HUES64 (cell line): ENCODE measurements around the gene CCT2.

Source experiments
- H3K27ac ChIP-seq: 2 replicates; pipeline ENCODE4 v1.7.0; 2013; ENCODE audit warnings: low read depth, low read length, inconsistent platforms
- H3K27me3 ChIP-seq: 2 replicates; pipeline ENCODE4 v1.6.1; 2013; ENCODE audit warnings: mild to moderate bottlenecking, low read length; ENCODE audit not compliant: insufficient read depth
- H3K36me3 ChIP-seq: 2 replicates; pipeline ENCODE4 v1.6.1; 2013; ENCODE audit warnings: mild to moderate bottlenecking, low read length; ENCODE audit not compliant: insufficient read depth
- H3K4me1 ChIP-seq: 2 replicates; pipeline ENCODE4 v1.6.1; 2013; ENCODE audit warnings: mild to moderate bottlenecking, low read length, moderate library complexity; ENCODE audit not compliant: insufficient read depth
- H3K4me3 ChIP-seq: 2 replicates; pipeline ENCODE4 v1.5.1; 2013; ENCODE audit warnings: mild to moderate bottlenecking, low read length, moderate library complexity
- H3K9ac ChIP-seq: 2 replicates; pipeline ENCODE4 v1.6.1; 2013; ENCODE audit warnings: mild to moderate bottlenecking, low read depth, low read length
- H3K9me3 ChIP-seq: 2 replicates; pipeline ENCODE4 v1.6.1; 2013; ENCODE audit warnings: low read depth, low read length; ENCODE audit not compliant: insufficient read depth
- WGBS: fragments of 150-250, 120-280 bp; methylation state at CpG from one replicate; pipeline ENCODE4 v1.1.7; 2013; ENCODE audit warnings: missing lambda C conversion rate; 5-methylcytosine and 5-hydroxymethylcytosine counted together

CCT2 gene

DNA sequence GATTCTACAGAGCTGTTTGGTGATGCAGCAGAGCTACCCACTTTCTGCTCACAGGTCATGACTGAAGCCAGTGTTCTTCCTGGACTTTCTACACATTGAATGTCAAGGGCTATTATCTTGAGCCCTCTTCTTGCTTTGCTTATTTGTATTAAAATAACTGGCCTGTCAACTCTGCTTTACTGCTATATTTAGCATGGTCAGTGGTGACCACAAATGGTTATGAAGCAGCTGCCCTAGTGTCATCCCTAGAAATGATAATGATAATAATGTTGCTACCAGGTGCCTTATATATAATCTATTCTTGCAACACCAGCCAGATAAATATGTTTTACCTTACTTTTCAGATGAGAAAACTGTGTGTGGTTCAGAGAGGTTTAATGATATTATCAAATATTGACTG lies 28.1 kb downstream of the CCT2 start:
- no peaks in the 10 kb centered on the region for H3K9me3 ChIP-seq
- H3K9ac ChIP-seq: no peak overlapping the region
- H3K4me3 ChIP-seq: no peak overlapping the region
- no peaks in the 10 kb centered on the region for H3K36me3 ChIP-seq
- no peak overlapping the region for H3K27ac ChIP-seq
- no peaks in the 10 kb centered on the region for H3K4me1 ChIP-seq
- no peaks in the 10 kb centered on the region for H3K27me3 ChIP-seq

DNA sequence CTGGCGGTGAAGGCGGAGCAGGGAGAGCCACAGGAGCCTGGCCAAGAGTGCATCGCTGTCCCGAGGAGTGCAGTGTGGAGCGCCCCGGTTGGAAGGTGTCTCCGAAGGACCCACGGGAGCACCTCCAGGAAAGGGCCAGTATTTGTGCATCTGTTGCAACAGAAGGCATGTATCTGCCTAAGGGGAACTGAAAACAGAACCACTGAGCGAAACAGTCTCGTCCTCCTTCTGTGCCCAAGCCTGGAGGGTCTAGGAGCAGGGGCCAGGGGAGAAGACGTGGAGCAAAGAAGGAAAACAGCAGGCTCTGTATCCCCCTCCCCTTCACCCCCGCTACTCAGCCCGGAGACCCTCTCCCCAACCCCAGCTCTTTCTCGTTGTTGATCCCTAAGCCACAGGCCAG lies 30.8 kb downstream of the CCT2 start:
- 86% methylated on average over 12 of the region's 14 CpGs for WGBS
- H3K9ac ChIP-seq: no peak overlapping the region
- no peaks in the 10 kb centered on the region for H3K9me3 ChIP-seq

DNA sequence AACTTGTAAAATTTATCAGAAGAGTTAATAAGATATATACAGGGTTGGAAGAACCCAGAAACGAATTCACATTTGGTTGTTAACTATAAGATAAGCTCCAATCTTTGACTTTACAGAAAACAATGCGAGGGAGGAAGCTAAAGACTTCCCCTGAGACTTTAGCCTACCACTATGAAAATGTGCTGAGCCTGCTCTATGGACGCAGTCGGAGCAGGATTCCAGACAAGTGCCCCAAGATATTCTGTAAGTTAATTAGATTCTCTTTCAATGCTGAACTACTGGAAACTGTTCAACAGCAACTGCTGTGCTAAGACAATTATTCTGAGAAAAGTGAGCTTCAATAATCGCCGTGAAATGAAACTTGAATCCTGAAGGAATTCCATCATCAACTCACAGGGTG lies 33.8 kb downstream of the CCT2 start:
- no peaks in the 10 kb centered on the region for H3K36me3 ChIP-seq
- no peaks in the 10 kb centered on the region for H3K4me1 ChIP-seq
- no peak overlapping the region for H3K4me3 ChIP-seq
- H3K9me3 ChIP-seq: no peaks in the 10 kb centered on the region
- H3K9ac ChIP-seq: no peak overlapping the region
- H3K27ac ChIP-seq: no peak overlapping the region
- 82% methylated on average over 6 of the region's 6 CpGs for WGBS
- no peaks in the 10 kb centered on the region for H3K27me3 ChIP-seq

More for the DNA sequence above, 30.8 kb downstream of the CCT2 start:
- Histone ChIP-seq H3K4me3 (no peak overlapping the region), H3K27ac (no peak overlapping the region), H3K4me1 (no peaks in the 10 kb centered on the region), H3K27me3 (no peaks in the 10 kb centered on the region), H3K36me3 (no peaks in the 10 kb centered on the region)

DNA sequence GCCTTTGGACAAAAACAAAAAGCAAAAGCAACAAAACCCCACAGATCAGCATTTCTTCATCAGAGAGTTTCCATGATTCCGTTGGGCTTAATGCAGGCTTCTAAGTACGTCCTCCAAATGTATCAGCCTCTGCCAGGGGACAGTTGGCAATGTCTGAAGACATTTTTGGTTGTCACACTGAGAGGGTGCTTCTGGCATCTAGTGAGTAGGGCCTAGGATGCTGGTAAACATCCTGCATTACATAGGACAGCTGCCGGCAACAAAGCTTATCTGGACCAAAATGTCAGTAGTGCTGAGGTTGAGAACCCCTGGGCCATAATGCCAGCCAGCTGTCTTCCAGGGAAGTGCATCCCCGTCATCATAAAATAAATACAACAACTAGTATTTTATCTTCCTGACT lies 34.8 kb downstream of the CCT2 start:
- Histone ChIP-seq H3K4me3 (no peak overlapping the region), H3K9ac (no peak overlapping the region), H3K27ac (no peak overlapping the region), H3K9me3 (no peaks in the 10 kb centered on the region), H3K27me3 (no peaks in the 10 kb centered on the region), H3K36me3 (no peaks in the 10 kb centered on the region), H3K4me1 (no peaks in the 10 kb centered on the region)
- 89% methylated on average over 3 of the region's 4 CpGs for WGBS

DNA sequence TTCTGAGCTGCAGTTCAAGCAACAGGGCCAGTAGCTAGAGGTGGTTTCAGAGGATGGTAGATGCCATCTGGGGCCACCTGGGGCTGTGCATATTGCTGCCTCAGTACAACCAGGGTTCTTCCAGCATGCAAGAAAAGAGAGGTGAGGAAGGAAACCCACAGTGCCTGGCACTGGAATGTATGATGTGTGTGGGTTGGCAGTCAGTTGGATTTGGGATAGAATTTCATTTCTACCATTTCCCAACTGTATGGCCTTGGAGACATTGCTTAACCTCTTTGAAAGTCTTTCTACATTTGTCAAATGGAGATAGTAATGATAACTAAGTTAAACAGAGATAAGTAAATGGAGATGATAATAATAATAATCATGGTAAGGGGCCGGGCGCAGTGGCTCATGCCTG lies 35.7 kb downstream of the CCT2 start:
- WGBS: 94% methylated on average over 2 of the region's 2 CpGs

DNA sequence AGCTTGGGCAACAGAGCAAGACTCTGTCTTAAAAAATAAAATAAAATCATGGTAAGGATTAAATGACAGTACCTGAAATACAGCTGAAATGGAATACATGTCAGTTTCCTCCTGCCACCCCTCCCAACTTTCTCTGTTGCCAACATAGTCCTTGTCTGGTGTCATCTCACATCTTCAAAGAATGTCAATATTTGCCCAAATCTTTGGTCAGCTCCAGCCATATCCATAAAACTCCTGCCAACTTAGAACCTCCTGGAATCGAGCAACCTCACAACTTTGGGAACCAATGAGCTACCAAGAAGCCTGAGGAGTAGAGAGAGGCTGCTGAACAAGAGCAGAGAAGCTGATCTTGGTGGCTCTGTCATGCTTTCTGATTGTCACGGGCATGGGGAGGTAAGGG lies 36.3 kb downstream of the CCT2 start:
- Histone ChIP-seq H3K36me3 (no peaks in the 10 kb centered on the region), H3K9ac (no peak overlapping the region), H3K9me3 (no peaks in the 10 kb centered on the region), H3K4me3 (no peak overlapping the region), H3K27ac (no peak overlapping the region), H3K4me1 (no peaks in the 10 kb centered on the region), H3K27me3 (no peaks in the 10 kb centered on the region)
- WGBS: 95% methylated on average over 2 of the region's 2 CpGs

More for the DNA sequence above, 35.7 kb downstream of the CCT2 start:
- Histone ChIP-seq H3K4me3 (no peak overlapping the region), H3K9me3 (no peaks in the 10 kb centered on the region), H3K27ac (no peak overlapping the region), H3K36me3 (no peaks in the 10 kb centered on the region), H3K9ac (no peak overlapping the region), H3K27me3 (no peaks in the 10 kb centered on the region), H3K4me1 (no peaks in the 10 kb centered on the region)

DNA sequence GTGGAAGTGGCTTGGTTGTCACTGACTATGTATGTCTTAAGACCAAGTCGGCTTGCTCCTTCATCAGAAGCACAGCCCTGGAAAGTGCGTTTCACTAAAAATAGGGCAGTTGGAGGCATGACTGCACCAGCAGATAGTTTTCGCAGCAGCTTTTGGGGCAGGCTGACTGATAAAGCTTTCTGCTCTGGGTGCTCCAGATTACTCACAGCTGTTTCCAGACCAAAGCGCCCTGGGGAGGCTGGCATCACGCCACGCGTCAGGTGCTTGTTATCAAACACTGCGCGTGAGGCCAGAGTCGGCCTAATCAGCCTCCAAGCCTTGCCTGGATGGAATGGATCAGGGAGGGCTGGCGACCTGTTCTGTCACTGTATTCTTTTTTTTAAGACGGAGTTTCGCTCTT lies 38.7 kb downstream of the CCT2 start:
- Histone ChIP-seq H3K9me3 (no peaks in the 10 kb centered on the region), H3K36me3 (no peaks in the 10 kb centered on the region), H3K4me1 (no peaks in the 10 kb centered on the region), H3K4me3 (no peak overlapping the region), H3K27me3 (no peaks in the 10 kb centered on the region), H3K27ac (no peak overlapping the region), H3K9ac (no peak overlapping the region)
- 95% methylated on average over 13 of the region's 13 CpGs for WGBS

DNA sequence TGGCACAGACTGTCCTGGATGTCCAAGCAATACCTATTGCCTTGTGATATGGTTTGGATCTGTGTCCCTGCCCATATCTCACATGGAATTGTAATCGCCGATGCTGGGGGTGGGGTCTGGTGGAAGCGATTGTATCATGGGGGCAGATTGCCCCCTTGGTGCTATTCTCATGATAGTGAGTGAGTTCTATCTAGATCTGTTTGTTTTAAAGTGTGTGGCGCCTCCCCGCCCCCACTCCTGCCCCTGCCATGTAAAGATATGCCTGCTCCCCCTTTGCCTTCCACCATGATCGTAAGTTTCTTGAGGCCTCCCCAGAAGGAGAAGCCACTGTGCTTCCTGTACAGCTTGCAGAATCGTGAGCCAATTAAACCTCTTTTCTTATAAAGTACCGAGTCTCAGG lies 42.2 kb downstream of the CCT2 start:
- no peak overlapping the region for H3K27ac ChIP-seq
- no peaks in the 10 kb centered on the region for H3K4me1 ChIP-seq
- no peaks in the 10 kb centered on the region for H3K9me3 ChIP-seq
- no peaks in the 10 kb centered on the region for H3K27me3 ChIP-seq
- 95% methylated on average over 8 of the region's 8 CpGs for WGBS
- no peaks in the 10 kb centered on the region for H3K36me3 ChIP-seq
- H3K9ac ChIP-seq: no peak overlapping the region
- H3K4me3 ChIP-seq: no peak overlapping the region

DNA sequence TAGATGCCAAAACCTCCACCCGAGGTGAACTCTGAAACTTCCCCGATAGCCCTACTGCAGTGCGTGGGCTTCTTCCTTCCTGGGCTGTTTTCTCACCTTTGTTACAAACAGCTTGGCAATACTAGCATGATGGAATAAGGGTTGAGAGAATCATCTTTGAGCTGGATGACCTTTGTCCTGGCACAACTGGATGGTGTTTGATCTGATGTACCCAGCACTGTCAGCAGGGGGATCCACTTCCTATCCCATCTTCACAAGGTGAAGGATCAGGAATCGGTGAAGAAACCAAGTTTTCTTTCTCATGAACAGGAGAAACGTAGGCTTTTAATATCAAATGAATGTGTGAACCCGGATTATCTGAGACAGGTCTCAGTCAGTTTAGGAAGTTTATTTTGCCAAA lies 44.9 kb downstream of the CCT2 start:
- Histone ChIP-seq H3K4me3 (no peak overlapping the region), H3K36me3 (no peaks in the 10 kb centered on the region), H3K9me3 (no peaks in the 10 kb centered on the region), H3K27me3 (no peaks in the 10 kb centered on the region), H3K4me1 (peaks cover 3% of the 10 kb centered on the region; the same call in 1 of the 2 replicates), H3K27ac (no peak overlapping the region), H3K9ac (no peak overlapping the region)
- 93% methylated on average over 6 of the region's 6 CpGs for WGBS

GRCh38 chr12:69633061-69633460 lies 47.8 kb downstream of the CCT2 start:
- Histone ChIP-seq H3K27ac (no peak overlapping the region), H3K9ac (no peak overlapping the region), H3K27me3 (no peaks in the 10 kb centered on the region), H3K36me3 (no peaks in the 10 kb centered on the region), H3K4me3 (no peak overlapping the region), H3K9me3 (no peaks in the 10 kb centered on the region), H3K4me1 (peaks cover 5% of the 10 kb centered on the region; the same call in 1 of the 2 replicates)
- WGBS: no CpG with 5 or more reads among the region's 2 CpGs

DNA sequence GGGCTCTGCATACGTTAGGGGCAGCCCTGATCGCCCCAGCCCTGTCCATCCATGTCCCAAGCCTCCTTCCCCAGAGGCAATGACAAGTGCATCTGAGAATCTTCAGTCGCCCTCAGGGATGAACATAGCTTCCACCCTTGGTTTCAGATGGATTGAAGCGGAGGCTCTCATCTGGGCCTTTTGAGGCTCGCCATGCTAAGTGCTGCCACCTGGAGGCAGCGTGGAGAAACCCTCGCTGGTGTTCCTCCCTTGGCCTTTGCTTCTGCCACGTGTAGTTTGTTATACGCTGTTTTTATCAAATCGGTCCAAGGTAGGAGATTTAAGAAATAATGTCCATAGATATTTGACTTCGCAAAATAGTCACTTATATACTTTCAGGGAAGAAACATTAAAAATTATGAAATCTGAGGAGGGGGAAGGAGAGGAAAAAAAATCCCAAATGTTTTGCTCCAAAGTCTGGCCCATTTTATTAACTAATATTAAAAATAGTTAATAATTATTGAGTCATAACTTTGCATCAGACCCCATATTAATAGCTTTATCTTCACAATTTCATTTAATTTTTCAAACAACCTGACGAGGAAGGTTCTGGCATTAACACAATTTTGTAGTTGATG lies 54.2 kb downstream of the CCT2 start:
- H3K4me3 ChIP-seq: no peak overlapping the region
- peaks cover 5% of the 10 kb centered on the region; the same call in 1 of the 2 replicates for H3K4me1 ChIP-seq
- no peaks in the 10 kb centered on the region for H3K36me3 ChIP-seq
- no peak overlapping the region for H3K27ac ChIP-seq
- whole genome bisulfite sequencing: 33% methylated on average over 9 of the region's 12 CpGs
- H3K9me3 ChIP-seq: no peaks in the 10 kb centered on the region
- H3K27me3 ChIP-seq: no peaks in the 10 kb centered on the region
- no peak overlapping the region for H3K9ac ChIP-seq

DNA sequence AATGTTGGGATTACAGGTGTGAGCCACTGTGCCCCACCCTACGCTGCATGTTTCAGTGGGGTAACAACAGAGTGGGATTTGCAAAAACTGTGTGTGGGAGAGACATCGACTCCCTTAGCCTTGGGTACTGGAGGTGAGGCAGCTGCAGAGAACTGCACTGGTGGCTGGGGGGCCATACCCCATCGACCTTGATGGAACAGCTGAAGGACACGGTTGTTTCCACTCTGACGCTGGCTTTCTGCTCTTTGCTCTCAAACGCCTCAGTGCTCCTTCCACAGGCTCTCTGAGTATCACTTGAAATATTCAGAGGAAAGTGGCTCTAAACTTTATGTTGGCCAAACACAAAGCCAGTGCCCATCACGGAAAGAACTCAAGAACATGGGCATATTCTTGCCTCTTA lies 56.3 kb downstream of the CCT2 start:
- H3K4me1 ChIP-seq: no peaks in the 10 kb centered on the region
- H3K9ac ChIP-seq: no peak overlapping the region
- H3K9me3 ChIP-seq: no peaks in the 10 kb centered on the region
- H3K27me3 ChIP-seq: no peaks in the 10 kb centered on the region
- WGBS: 93% methylated on average over 7 of the region's 7 CpGs
- no peak overlapping the region for H3K27ac ChIP-seq
- H3K4me3 ChIP-seq: no peak overlapping the region
- H3K36me3 ChIP-seq: no peaks in the 10 kb centered on the region
